Tibial nerve (tissue), 4 donors: Measurements from ENCODE around the gene SENP6.

Experiments
- EP300 ChIP-seq, 2 donors: sonication (generic); formaldehyde crosslinking; IDR thresholded peaks; one replicate each; pipeline ENCODE4 v1.6.1; 2017; ENCODE audit warnings: antibody characterized with exemption in 2 of 2, mild to moderate bottlenecking in 1 of 2
- POLR2A ChIP-seq, 2 donors: fragments of 450-650 bp; IDR thresholded peaks; one replicate each; pipeline ENCODE4 v1.6.1; 2017; ENCODE audit warnings: antibody characterized with exemption in 2 of 2, mild to moderate bottlenecking in 2 of 2, moderate library complexity in 2 of 2
- TF ChIP-seq, protein P1 (sequence below), 5 experiments: fragments of 200-600 bp in 3 of 5; fragments of 450-650 bp in 2 of 5; sonication (generic) in 3 of 5; IDR thresholded peaks; one replicate each; pipeline ENCODE4 v1.5.1; 2016 to 2019; ENCODE audit warnings: antibody characterized with exemption in 5 of 5, mild to moderate bottlenecking in 3 of 5, moderate library complexity in 2 of 5

DNA sequence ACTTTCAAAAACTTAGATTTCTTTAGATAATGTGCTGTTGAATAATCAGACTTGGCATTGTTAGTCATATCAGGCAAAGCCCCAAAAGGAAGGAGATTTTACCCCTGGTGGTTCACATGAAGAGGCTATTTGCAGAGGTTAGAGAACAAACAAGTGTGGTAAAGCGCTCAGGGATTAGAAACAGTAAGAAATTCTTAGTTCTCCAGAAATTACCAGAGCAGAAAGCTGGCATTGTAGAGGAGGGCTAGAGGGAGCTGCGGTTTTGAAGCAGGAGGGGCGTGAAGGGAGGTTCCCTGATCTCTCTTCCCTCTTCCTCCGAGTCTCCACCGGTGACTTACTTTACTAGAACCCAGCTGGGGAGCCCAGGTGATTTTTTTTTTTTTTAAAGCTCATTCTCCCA is 157.5 kb downstream of the SENP6 start:
- TF ChIP-seq, protein P1, sequence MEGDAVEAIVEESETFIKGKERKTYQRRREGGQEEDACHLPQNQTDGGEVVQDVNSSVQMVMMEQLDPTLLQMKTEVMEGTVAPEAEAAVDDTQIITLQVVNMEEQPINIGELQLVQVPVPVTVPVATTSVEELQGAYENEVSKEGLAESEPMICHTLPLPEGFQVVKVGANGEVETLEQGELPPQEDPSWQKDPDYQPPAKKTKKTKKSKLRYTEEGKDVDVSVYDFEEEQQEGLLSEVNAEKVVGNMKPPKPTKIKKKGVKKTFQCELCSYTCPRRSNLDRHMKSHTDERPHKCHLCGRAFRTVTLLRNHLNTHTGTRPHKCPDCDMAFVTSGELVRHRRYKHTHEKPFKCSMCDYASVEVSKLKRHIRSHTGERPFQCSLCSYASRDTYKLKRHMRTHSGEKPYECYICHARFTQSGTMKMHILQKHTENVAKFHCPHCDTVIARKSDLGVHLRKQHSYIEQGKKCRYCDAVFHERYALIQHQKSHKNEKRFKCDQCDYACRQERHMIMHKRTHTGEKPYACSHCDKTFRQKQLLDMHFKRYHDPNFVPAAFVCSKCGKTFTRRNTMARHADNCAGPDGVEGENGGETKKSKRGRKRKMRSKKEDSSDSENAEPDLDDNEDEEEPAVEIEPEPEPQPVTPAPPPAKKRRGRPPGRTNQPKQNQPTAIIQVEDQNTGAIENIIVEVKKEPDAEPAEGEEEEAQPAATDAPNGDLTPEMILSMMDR (IDR thresholded peaks at IDR 0.05), result no peak
- TF ChIP-seq EP300 (IDR thresholded peaks at IDR 0.05) (no peak), POLR2A (IDR thresholded peaks at IDR 0.05) (no peak)
